Endothelial cell of umbilical vein (primary cell): ENCODE results near the gene LYRM4. TPM values are rescaled to one million over a fixed set of nuclear protein-coding genes. Genes with fewer than 3 reads are reported as not detected.

Experiments
- BruUV-seq: library from RNA; stranded (reverse); fragments of 400-500 nt; replicated peaks from 2 replicates; lab custom pipeline; 2021; lab: Mats Ljungman, UMichigan
- CTCF ChIA-PET: fragments of 300-600, 350-600 bp; sonication (Branson Sonifier 250); formaldehyde crosslinking; loops from one replicate; lab custom pipeline; 2021; ENCODE audit warnings: antibody characterized with exemption, inconsistent platforms; lab: Charles Lee
- POLR2A ChIA-PET: fragments of 300-600, 350-600 bp; sonication (Branson Sonifier 250); formaldehyde crosslinking; loops from one replicate; lab custom pipeline; 2021; ENCODE audit warnings: antibody characterized with exemption, inconsistent platforms; lab: Charles Lee
- DNase-seq: peaks from one replicate; pipeline ENCODE4 v3.0.0-alpha.2; 2011; ENCODE audit warnings: low read depth, low spot score
- FAIRE-seq: peaks from 2 replicates; lab custom pipeline; 2011; peaks lifted over from hg19 to GRCh38; lab: Jason Lieb, UNC
- H2AFZ ChIP-seq: 2 replicates; pipeline ENCODE4 v1.6.0; 2012; ENCODE audit warnings: low read depth, low read length, control low read depth, inconsistent platforms
- H3K27ac ChIP-seq: 2 replicates; pipeline ENCODE4 v1.5.1; 2011; ENCODE audit warnings: low read depth, mild to moderate bottlenecking, control low read depth, low read length, moderate library complexity; ENCODE audit not compliant: insufficient read depth
- H3K27me3 ChIP-seq, 2 experiments: 2 replicates each; pipeline versions ENCODE4 v1.6.0 to v1.6.1; 2011; ENCODE audit warnings: low read length in 2 of 2, mixed read lengths in 1 of 2; ENCODE audit not compliant: control insufficient read depth in 2 of 2, insufficient read depth in 2 of 2
- H3K36me3 ChIP-seq, 2 experiments: 2 replicates in 1 of 2; 3 replicates in 1 of 2; pipeline ENCODE4 v1.5.1; 2011; ENCODE audit warnings: low read length in 2 of 2, mild to moderate bottlenecking in 1 of 2, moderate library complexity in 1 of 2; ENCODE audit not compliant: control insufficient read depth in 2 of 2, insufficient read depth in 2 of 2; ENCODE audit errors: extremely low read depth in 1 of 2
- H3K4me1 ChIP-seq: 3 replicates; pipeline ENCODE4 v1.5.1; 2011; ENCODE audit warnings: mild to moderate bottlenecking, low read length; ENCODE audit not compliant: control insufficient read depth, insufficient read depth; ENCODE audit errors: extremely low read depth
- H3K4me2 ChIP-seq: 2 replicates; pipeline ENCODE4 v1.6.1; 2011; ENCODE audit warnings: low read length, control low read depth, mixed read lengths; ENCODE audit not compliant: insufficient read depth
- H3K4me3 ChIP-seq, 3 experiments: fragments of 200-600 bp in 1 of 3; sonication (generic), shearing (Covaris generic) in 1 of 3; replicated peaks in 1 of 3; 2 replicates each; pipeline ENCODE4 v1.5.1; 2011 to 2016; ENCODE audit warnings: control low read depth in 3 of 3, low read length in 3 of 3, mild to moderate bottlenecking in 2 of 3, inconsistent platforms in 1 of 3, low read depth in 1 of 3, moderate library complexity in 1 of 3; ENCODE audit not compliant: insufficient read depth in 1 of 3
- H3K79me2 ChIP-seq: 2 replicates; pipeline ENCODE4 v1.6.0; 2012; ENCODE audit warnings: low read length, inconsistent platforms; ENCODE audit not compliant: control insufficient read depth, insufficient read depth
- H3K9ac ChIP-seq: replicated peaks from 2 replicates; pipeline ENCODE3; 2011; ENCODE audit warnings: low read length, control low read depth; ENCODE audit not compliant: insufficient read depth; ENCODE audit errors: extremely low read depth
- H3K9me1 ChIP-seq: replicated peaks from 3 replicates; pipeline ENCODE4 v1.6.0; 2011; ENCODE audit warnings: mild to moderate bottlenecking, low read length; ENCODE audit not compliant: control insufficient read depth, insufficient read depth; ENCODE audit errors: extremely low read depth
- H3K9me3 ChIP-seq: replicated peaks from 2 replicates; pipeline ENCODE4 v1.5.1; 2012; ENCODE audit warnings: low read length, inconsistent platforms; ENCODE audit not compliant: control insufficient read depth, insufficient read depth
- H4K20me1 ChIP-seq: replicated peaks from 2 replicates; pipeline ENCODE3; 2011; ENCODE audit warnings: mild to moderate bottlenecking, low read length; ENCODE audit not compliant: control insufficient read depth, insufficient read depth; ENCODE audit errors: extremely low read depth
- EZH2 ChIP-seq: IDR thresholded peaks from 2 replicates; pipeline ENCODE4 v1.6.1; 2012; ENCODE audit warnings: borderline replicate concordance, low read depth, mild to moderate bottlenecking, moderate library complexity, low read length, inconsistent platforms; ENCODE audit not compliant: severe bottlenecking
- FOS ChIP-seq: IDR thresholded peaks from 2 replicates; pipeline ENCODE4 v1.6.1; 2011; ENCODE audit warnings: mild to moderate bottlenecking, low read length, moderate library complexity, borderline replicate concordance; ENCODE audit not compliant: insufficient read depth
- GATA2 ChIP-seq: IDR thresholded peaks from 2 replicates; pipeline ENCODE4 v1.7.0; 2011; ENCODE audit warnings: low read depth, mild to moderate bottlenecking, moderate library complexity, mixed read lengths, low read length; ENCODE audit not compliant: insufficient read length, insufficient read depth
- JUN ChIP-seq: IDR thresholded peaks from 2 replicates; pipeline ENCODE4 v1.6.1; 2011; ENCODE audit warnings: borderline replicate concordance, low read depth; ENCODE audit not compliant: insufficient read length, insufficient read depth
- MYC ChIP-seq: IDR thresholded peaks from one replicate; pipeline ENCODE4 v1.6.1; 2011; ENCODE audit warnings: mild to moderate bottlenecking, low read depth, low read length
- POLR2A ChIP-seq: IDR thresholded peaks from 2 replicates; pipeline ENCODE4 v1.6.1; 2012; ENCODE audit warnings: low read depth, mild to moderate bottlenecking, control low read depth, low read length
- POLR2AphosphoS5 ChIP-seq: IDR thresholded peaks from 2 replicates; pipeline ENCODE4 v1.6.1; 2012; ENCODE audit warnings: low read depth, mild to moderate bottlenecking, control low read depth, low read length, moderate library complexity; ENCODE audit not compliant: insufficient read depth
- dilution Hi-C: fragments of 300-500 bp; cut with MboI; formaldehyde crosslinking; loops from one replicate; pipeline ENCODE4 v1.15.0; 2019; ENCODE audit warnings: low sequenced_read_pairs; ENCODE audit not compliant: extremely low pct_ligation_motif_present
- intact Hi-C: fragments of 100-400 bp; cut with micrococcal nuclease; formaldehyde crosslinking; loops from one replicate; pipeline ENCODE4 v1.10.0; 2022
- polyA plus RNA-seq, 4 experiments: library from polyadenylated mRNA; depleted of rRNA in 3 of 4; stranded (reverse) in 3 of 4; unstranded in 1 of 4; fragments of >200 nt; gene quantifications; 2 replicates each; pipeline versions ENCODE4 v1.2.1 to v1.2.3, GENCODE V29; 2011 to 2012; ENCODE audit warnings: missing spikeins in 1 of 4
- total RNA-seq: library from RNA; stranded (reverse); gene quantifications from 2 replicates; pipeline ENCODE4 v1.2.3, GENCODE V29; 2021
- TF ChIP-seq, protein P1 (sequence below), 2 donors: IDR thresholded peaks; 1 replicate in 1 of 2; 2 replicates in 1 of 2; pipeline ENCODE4 v1.5.1; 2011; ENCODE audit warnings: low read length in 2 of 2, mild to moderate bottlenecking in 2 of 2, moderate library complexity in 2 of 2, control low read depth in 1 of 2, inconsistent platforms in 1 of 2, low read depth in 1 of 2; ENCODE audit not compliant: insufficient read depth in 1 of 2; ENCODE audit errors: extremely low read depth in 1 of 2
- TF ChIP-seq, protein P2 (sequence below): IDR thresholded peaks from 2 replicates; pipeline ENCODE4 v1.6.1; 2011; ENCODE audit not compliant: insufficient read depth, insufficient read length

LYRM4 gene
- total and polyA plus RNA-seq, 2 donors (not counting 3 experiments of a cell fraction or from before 2014, with no cell fraction given), result 39.5 to 44.0 TPM

DNA sequence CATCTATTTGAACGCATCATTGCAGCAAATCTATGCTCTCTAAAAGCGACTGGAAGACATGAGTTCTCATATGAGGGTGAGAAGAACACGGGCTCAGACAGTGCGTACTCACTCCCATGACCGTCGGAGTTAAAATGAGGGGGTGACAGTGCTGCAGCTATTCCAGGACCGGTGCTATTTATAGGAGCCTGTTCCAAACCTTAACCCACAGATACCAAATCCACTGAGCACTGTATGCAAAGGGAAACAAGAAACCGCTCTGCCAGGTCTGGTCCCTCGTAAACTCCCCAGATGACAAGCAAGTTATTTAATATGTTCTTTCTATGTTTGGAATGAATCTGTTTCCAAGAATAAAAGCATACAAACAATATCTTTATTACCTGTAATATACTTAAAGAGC lies 152.7 kb downstream of the LYRM4 start:
- no TSS peak for BruUV-seq
- Histone ChIP-seq H3K4me3 (no peak overlapping the region), H3K36me3 (no peaks in the 10 kb centered on the region), H3K79me2 (no peaks in the 10 kb centered on the region), H3K4me1 (no peaks in the 10 kb centered on the region), H4K20me1 (no peaks in the 10 kb centered on the region), H3K27ac (no peak overlapping the region), H3K9me1 (no peaks in the 10 kb centered on the region), H3K4me2 (no peak overlapping the region), H3K9ac (no peak overlapping the region), H3K9me3 (no peaks in the 10 kb centered on the region), H3K27me3 (no peaks in the 10 kb centered on the region), H2AFZ (no peak overlapping the region)
- DNase-seq, result no peak
- dilution Hi-C loops, result no loop called here
- intact Hi-C loops, result no loop called here
- POLR2A ChIA-PET, result no interaction called here
- CTCF ChIA-PET, result no interaction called here
- no peak for TF ChIP-seq FOS
- TF ChIP-seq POLR2AphosphoS5, result no peak
- TF ChIP-seq, protein P1, sequence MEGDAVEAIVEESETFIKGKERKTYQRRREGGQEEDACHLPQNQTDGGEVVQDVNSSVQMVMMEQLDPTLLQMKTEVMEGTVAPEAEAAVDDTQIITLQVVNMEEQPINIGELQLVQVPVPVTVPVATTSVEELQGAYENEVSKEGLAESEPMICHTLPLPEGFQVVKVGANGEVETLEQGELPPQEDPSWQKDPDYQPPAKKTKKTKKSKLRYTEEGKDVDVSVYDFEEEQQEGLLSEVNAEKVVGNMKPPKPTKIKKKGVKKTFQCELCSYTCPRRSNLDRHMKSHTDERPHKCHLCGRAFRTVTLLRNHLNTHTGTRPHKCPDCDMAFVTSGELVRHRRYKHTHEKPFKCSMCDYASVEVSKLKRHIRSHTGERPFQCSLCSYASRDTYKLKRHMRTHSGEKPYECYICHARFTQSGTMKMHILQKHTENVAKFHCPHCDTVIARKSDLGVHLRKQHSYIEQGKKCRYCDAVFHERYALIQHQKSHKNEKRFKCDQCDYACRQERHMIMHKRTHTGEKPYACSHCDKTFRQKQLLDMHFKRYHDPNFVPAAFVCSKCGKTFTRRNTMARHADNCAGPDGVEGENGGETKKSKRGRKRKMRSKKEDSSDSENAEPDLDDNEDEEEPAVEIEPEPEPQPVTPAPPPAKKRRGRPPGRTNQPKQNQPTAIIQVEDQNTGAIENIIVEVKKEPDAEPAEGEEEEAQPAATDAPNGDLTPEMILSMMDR (IDR thresholded peaks at IDR 0.05; ENCODE audit: extremely low read depth in 1 of 2, insufficient read depth in 1 of 2, low read depth in 1 of 2, low read length in 2 of 2), result no peak
- TF ChIP-seq MYC, result no peak
- no peak for TF ChIP-seq EZH2
- TF ChIP-seq, protein P2, sequence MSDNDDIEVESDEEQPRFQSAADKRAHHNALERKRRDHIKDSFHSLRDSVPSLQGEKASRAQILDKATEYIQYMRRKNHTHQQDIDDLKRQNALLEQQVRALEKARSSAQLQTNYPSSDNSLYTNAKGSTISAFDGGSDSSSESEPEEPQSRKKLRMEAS, result no peak
- TF ChIP-seq JUN, result no peak
- TF ChIP-seq GATA2, result no peak
- no peak for TF ChIP-seq POLR2A
- FAIRE-seq, result no peak
